ENCODE data around the gene RBMS3.
"Not testable (repeated sequence)": the region's sequence is repeated elsewhere in the genome, so short reads cannot be mapped to it uniquely, and the experiment has no call there.

RBMS3 gene

GRCh38 chr3:29665688-29666087 lies 384.8 kb downstream of the RBMS3 start:
- no peak for DNase-seq

GRCh38 chr3:29668233-29668632 lies 387.4 kb downstream of the RBMS3 start:
- DNase-seq, result no peak

DNA sequence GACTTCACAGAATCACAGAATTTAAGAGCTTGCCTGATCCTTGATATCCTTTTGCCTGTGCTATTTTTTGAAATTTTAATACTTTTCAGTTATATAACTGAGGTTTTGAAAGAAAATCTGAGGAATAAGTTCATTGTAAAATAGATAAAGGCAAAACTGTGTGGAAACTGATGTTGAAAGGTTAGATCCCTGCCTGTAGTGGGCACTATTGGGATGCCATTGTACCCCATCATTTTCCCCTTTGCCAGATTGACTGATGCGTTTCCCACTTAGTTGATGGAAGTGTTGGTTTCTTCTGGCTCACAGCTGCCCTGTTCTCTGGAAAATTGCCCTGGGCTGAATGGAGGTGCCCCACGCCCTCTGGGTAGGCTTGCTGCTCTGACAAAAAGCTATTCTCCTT lies 387.9 kb downstream of the RBMS3 start:
- DNase-seq, result no peak

GRCh38 chr3:29670476-29670875 lies 389.6 kb downstream of the RBMS3 start:
- DNase-seq, result not testable (repeated sequence)

GRCh38 chr3:29677421-29677820 lies 396.6 kb downstream of the RBMS3 start:
- no peak for DNase-seq

DNA sequence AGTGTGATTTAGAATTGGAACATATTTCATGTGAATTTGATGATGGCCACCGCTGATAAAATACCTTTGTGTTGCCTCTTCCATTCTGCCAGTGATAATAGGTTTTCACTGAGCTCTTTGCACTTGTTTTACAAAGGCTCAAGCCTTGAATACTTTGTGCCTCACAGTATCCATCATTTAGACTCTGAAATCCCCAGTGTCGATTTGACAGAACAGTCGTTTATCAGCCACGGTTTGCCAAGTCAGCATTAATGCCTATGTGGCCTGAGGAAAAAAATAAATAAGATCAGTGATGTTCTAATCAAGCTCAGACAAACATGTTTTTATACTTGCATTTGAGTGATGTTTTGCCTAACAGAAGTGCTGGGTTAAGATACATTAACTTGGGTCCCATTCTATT lies 399.1 kb downstream of the RBMS3 start:
- DNase-seq, result no peak

- no peak for DNase-seq
Observed at GRCh38 chr3:29683018-29683993, 402.4 kb downstream of the RBMS3 start.

DNA sequence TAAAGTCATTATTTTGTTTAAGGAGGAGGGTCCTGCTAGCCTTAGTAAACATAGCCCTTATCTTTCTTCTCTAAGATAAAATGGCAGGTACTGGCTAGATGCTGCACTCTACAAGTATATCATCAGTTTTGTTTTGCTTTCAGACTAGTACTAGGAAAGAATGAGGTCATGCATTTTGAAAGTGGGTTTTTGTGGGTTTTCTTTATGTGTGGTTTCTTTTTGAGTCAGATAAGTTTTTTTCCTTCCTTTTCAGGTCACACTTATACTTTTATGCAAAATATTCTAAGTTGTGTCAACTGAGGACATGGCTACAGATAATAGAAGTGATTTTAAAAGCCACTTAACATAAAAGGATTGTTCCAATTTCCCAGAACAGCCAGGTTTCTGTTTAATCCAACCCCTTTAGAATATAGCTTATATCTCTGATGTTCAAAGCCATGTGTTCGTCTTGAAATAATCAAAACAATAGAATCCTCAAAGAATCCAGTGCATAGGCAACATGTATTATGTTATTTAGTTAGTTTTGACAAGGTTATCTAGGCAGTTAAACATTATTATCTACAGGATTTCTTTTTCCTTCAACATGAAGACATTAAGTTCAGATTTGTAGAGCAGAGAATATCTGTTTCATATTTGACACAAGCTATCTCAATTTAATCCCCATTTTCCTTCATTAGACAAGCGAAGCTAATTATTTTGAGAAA lies 406.2 kb downstream of the RBMS3 start:
- DNase-seq, result no peak

DNA sequence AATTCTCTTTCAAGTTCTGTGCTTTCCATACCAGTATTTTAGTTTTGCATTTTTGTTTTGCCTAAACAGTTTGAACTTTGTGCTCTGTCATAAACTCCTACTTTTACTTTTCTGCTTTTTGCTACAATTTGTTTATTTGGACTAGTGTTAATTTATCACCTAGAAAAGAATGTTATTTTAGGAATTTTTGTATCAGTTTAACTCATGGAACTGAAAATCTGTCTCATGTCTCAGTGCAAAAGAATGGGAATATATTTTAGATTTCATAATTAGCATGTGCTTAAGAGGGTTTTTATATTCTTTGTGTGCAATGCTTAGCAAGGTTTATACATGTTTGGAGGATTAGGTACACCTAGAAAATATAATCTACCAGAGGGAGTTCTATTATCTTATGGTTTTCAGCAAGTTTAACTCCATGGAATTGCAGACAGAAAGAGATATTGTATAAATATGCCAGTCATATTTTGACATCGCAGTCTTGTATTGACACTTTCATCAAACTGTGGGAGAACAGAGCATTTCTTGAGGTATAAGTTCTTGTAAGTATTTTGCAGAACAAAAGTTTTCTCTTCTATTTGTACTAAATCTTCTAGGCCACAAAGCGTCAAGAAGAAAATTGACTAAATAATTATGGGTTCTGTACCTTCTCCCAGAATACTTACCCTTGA lies 409.9 kb downstream of the RBMS3 start:
- no peak for DNase-seq

DNA sequence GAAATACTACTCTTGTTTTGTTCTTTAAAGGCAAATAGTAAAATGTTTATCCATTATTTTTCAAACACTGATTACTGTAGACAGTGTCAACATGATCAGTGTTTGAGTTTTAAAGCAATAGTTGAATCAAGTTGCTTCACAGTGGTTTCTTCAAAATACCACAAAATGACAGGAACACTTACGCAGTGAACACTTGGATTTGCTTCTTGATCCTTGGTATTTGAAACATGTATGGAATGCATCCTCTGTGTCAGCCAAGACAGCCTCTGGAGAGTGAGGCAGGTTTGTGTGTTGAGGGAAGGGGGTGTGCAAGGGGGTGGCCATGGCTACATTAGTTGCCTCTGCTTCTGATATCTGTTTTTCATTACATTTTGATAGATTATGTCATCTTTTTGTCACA lies 413.0 kb downstream of the RBMS3 start:
- no peak for DNase-seq

DNA sequence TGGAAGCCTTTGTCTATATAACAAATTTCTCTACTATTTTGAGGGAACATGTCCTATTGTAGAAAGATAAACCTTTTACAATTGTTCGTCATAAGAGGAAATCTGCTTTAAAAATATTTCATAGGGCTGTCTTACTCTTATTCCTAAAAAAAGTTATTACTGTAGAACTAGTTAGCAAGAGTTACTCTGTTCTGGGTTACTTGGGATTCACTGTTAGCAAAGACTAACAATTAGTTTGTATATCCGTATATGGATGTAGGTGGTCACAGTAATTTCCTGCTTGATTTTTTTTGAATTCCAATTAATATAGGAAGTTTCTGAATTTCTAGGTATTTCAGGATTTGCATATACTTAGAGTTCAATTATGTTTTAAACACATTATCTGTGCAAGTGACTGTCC lies 413.5 kb downstream of the RBMS3 start:
- DNase-seq, result no peak

DNA sequence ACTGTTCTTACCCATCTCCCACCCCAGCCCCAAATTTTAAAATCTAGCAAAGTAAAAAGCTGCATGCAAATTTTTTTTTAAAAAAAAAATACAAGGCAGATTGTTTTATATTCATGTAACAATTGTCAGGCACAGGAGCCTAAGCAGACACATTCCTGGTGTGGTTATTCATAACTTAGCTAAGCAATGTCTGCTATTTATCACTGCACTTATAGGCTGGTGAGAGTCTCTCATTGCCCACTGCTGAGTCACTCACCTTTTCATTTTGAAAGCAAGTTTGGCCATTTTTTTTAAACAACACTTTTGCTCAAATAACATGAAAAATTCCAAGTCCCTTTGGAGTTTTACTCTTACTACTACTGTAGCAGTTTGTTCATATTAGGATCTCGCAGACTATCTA lies 413.9 kb downstream of the RBMS3 start:
- no peak for DNase-seq

DNA sequence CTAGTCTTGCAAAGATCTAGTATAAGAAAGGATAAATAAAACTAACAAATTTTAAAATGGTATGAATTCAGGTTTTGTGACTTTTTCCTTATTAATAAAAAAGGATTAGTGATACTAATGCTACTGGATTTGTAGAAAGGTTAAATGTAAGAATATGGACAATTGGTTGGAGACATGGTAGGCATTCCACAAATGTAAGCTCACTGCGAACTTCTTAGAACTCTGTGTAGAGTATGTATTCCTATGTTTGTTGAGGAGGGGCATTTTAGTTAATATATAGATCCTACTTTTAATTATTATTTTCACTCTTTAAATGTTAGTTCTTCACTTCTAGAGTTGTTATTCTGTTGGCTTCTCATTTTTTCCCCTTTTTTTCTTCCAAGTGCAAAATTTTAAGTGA lies 414.3 kb downstream of the RBMS3 start:
- DNase-seq, result no peak

- no peak for DNase-seq
Observed at GRCh38 chr3:29695643-29696198, 414.9 kb downstream of the RBMS3 start.

GRCh38 chr3:29696311-29696710 lies 415.4 kb downstream of the RBMS3 start:
- DNase-seq, result no peak

DNA sequence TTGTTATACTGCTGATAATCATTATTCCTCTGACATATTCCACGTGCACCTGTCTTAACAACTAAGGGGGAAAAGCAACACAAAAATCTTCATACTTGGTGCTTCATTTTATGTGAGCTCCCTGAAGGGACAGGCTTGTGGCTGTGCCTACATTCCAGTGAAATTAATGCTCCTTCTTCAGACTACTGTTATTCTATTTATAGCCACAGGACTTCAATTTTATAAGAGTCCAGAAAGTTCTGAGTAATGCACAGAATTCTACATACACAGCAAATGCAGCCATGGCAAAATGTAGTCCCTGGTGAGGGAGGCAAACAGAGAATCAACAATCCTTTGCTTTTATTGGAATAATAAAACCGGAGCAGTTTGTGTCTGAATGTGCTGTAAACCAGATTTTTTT lies 417.1 kb downstream of the RBMS3 start:
- no peak for DNase-seq

GRCh38 chr3:29700256-29700655 lies 419.4 kb downstream of the RBMS3 start:
- DNase-seq, result no peak

- DNase-seq, result no peak
Observed at GRCh38 chr3:29701326-29701983, 420.6 kb downstream of the RBMS3 start.

DNA sequence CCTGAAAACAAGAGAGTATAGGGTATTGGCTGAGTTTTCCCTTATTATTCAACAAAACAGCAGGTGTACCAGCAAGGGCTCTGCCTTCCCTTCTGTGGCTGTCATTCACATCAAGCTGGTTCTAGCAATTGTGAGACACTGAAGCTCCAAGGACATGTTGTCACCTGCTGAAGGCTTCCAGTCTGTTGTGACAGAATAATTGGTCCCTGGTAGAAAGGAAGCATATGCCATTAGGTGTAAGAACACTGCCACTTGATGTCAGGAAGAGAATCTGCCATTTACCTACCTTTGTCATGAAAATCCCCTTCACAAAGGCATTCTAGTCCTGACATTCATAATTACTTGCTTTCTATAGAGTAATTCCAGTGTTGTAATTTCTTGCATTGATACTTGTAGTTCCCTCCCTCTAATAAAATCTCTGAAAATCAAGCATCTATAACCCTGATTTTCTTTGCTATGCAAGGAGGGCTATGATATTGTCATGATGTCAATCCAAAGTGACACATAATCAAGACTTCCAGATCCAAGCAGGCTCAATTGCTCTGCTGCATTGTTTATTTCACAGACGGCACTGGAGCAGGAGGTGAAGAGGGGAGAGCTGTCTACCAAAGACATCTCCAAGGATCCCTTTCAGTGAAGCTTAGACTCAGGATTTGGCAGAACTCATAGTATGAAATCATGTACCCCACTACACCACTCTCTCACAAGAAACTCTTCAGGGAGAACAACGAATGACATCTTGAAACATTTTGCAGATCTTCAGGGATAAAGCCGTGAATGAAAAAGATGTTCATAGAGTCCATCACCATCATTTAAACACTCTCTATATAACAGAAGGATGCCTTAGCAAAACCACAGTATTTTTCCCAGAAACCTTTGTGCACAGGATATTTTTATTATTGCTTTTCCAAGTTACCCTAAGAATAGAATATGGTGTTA lies 425.3 kb downstream of the RBMS3 start:
- DNase-seq, result no peak

GRCh38 chr3:29708884-29709283 lies 428.0 kb downstream of the RBMS3 start:
- DNase-seq, result no peak

All from anterior cingulate cortex (tissue), 58 donors.